Fibroblast of skin of abdomen (primary cell): ENCODE data around the gene FTO.
"Not testable (repeated sequence)": the region's sequence is repeated elsewhere in the genome, so short reads cannot be mapped to it uniquely, and the experiment has no call there.

ENCODE experiments used
- DNase-seq: peaks from one replicate; pipeline ENCODE4 v3.0.0-alpha.2; 2013

Gene FTO

DNA sequence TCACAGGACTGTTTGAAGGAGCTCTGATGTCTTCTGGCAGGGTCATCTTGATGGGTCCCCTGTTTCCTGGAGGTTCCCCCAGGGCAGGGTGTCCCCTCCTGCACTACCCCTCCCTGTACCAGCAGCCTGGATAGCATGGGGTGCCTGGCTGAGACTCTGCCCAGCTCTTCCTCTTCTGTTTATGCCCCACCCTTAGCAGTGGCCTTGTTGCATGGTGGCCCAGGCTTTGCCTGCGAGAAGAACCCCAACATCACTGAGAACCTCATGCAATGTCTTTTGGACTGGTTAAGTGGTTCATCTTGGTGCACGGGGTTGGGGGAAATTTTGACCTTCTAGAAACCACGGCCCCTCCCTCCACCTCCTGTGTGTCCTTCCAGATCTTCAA is 460.8 kb downstream of the FTO start:
- no peak for DNase-seq

GRCh38 chr16:54165174-54165911 is 461.4 kb downstream of the FTO start:
- no peak for DNase-seq

DNA sequence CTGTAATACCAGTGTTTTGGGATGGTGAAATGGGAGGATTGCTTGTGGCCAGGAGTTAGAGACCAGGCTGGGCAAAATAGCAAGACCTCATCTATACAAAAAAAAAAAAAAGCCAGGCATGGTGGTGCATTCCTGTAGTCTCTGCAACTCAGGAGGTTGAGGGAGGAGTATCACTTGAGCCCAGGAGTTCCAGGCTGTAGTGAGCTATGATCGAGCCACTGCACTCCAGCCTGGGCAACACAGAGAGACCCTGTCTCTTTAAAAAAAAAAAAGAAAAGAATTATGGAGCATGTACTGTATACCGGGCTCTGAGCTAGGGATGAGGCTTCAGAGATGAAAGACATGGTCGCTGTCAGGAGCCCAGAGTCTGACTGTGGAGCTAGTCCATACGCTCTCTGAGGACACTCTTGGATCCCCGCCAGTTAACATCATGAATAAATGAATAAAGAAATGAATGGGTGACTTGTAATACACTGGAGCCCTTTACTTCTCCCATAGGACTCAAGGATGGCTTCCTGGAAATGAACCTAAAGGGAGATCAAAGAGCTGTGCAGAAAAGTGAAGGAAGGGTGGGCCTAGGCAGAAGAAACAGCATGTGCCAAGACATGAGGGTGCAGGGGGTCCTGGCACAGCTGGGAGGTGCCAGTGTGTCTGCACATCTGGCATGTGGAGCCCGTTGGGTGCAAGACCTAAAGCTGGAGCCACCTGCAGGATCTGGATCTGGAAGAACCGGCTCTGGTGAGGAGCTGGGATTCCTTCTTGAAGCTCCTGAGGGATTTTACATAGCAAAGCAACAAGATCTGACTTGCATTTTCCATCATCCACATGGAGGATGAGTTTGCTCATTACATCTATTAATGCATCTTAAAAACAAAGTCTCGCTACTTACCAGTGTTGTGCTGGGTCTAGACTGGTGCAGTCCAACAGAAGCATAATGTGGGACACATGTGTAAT is 462.2 kb downstream of the FTO start:
- no peak for DNase-seq

DNA sequence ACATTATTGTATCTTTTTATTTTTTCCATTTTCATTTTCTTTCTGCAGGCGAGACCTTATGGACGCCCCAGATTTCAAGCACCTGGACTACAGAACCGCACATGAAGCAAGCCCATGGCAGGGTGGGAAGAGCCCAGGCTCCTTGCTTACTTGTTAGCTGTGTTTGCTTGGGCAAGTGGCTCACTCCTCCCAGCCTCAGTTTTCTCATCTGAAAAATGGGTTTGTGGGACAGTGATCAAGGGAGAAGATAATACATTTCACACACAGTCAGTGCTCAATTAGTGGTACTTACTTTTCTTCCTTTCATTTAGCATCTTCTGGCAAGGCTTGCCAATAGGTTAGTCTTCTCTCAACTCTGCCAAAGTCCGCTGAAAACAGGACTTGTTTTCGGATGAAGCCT is 465.2 kb downstream of the FTO start:
- no peak for DNase-seq

DNA sequence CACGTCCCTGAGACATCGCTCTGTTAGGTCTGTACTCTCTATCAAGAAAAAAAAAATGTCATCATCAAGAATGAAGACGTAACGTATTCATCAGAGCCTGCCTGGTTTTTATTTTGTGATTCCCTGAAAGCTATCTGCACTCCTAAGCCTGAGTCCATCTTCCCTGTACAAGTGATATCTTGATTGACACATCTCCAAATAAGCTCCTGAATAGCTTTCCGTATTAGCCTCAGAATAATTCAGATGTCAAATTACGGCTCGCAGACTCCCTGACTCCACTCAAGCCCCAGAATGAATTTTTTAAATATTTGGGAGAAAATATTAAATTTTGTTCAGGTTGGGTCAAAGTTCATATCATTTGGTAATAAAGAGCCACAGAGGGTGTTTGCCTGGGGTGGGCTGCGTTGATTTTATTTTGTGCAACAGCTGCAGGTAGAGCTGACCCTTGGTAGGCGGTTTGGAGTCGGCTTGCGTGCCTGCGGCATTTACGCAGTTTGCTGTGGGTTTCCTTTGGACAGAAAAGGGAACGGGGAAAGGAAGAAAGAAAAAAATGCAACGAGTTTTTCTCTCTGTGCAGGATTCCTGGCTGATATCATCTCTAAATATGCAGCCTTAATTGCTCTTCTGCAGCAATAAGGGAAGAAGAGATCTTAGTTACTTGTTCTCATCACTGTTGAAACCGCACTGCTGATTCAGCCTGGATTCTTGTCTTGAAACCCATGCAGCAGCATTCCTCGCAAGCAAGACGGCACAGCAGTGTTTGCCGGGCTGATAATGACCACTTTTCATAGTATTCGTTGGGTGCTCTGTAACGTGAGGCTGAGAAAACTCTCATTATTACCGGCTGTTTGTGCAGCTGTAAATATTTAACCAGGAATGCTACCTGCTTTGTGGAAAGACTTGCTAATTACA is 467.9 kb downstream of the FTO start:
- peak; percentile 88 for DNase-seq

DNA sequence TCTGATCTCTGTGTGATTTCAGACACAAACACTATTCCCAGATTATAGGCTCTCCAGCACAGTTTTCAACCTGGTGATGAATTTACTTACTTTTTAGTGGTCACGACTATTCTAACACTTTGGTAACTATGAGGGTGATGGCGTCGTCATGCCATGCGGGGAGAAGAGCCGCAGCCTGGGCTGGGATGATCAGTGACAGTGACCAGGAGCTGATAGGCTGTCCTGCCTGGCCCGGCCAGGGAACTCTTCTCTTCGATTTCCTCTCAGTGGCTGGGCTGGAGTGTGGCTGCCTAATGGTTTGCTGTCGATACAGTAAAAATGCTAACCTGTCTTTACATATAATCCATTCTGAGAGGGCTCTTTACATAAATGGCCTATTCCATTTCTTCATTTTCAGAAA is 469.5 kb downstream of the FTO start:
- no peak for DNase-seq

DNA sequence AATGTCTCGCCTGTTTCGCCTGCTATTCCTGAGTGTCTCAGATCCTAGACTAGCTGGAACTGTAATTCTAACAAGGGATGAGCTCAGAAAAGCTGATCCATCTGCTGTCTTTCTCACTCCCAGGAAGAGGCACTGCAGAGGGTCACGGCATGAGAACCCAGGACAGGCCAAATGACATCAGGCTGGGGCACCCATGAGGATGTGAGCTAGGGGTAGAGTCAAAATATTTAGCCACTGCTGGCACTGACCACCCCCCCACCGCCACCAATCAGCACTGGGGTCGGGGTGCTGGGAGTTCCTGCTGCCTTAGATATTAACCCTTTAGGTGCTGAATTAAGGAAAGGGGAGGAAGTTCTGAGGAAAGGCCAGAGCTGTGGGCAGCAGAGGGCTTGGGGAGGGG is 470.2 kb downstream of the FTO start:
- no peak for DNase-seq

- DNase-seq = no peak
Measured at GRCh38 chr16:54174750-54175149, 470.8 kb downstream of the FTO start.

DNA sequence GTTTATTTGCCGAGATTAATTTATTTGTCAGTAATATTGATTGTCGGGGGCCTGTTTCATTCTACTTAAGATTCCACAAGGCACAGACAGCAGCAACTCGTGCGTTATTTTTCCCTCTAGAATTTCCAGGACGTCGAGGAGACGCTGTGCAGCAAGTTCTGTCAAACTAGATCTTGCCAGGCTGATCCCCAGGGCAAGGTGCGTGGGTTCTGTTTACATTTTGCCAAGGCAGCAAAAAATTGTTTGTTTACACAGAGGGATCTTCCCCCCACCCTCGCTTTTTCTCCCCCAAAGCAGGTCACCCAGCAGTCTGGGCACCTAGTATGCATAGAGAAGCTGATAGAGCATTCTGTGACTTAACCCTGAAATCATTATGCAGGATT is 471.2 kb downstream of the FTO start:
- DNase-seq = no peak

DNA sequence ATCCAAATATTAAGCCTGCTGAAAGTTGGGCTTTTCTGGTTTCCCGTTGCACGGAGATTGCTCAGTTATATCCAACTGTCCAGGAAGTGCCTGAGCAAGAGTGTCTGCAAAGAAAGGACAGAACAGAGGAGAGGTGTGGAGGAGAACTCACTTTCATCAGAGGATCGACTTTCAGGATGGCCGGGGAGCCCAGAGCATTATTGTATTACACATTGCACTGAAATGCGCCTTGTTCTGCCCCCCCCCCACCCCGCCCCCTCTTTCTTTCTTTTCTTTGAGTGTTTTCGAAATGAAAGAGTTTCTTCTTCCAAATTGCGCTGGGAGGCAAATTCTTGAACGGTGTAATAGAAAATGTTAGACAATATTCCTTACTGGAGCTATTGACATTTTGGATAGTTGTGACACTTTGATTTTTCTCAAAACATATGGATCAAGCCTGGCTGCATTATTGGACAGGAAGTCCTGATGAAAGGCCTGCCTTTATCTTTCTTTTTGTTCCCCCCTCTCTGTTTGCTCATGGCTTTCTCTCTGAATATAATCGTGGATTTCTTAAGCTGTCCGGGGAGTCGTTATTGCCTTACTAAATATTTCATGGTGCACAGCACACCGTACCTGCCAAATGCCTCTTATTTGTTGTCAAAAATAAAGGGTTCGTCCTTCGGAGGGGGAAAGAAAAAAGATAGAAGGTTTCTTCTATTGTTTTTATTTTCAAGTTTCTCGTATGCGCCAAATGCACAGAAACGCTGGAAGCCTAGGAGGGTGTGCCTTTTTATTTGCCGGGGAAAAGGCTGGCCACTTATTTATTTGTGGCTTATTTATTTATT is 471.8 kb downstream of the FTO start:
- peak; percentile 32 for DNase-seq

DNA sequence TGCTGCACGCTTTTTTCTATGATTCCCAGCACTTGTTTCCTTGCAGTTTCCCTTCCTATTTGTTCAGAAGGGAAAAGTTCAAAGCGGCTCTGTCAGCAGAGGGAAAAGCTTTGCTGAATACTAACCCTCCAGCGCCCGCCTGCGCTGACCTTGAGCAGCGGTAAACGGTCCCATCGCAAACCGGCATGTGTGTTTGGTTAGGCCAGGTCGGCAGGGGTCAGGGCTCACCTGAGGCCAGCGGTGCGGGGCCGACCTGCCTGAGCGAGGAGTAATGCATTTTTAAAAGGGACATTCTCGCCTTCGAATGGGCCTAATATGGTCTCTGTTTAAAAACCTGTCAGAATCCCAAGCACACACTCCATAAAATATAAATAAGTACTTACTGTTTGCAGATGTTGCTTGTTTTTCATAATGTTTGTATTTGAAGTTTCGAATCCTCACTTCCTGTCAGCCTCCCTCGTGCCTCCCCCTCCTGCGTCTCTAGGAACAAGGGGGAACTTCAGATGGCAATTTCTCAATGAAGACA is 472.5 kb downstream of the FTO start:
- DNase-seq = no peak

GRCh38 chr16:54177052-54177861 is 473.3 kb downstream of the FTO start:
- DNase-seq = peak; percentile 27

GRCh38 chr16:54177862-54178477 is 474.0 kb downstream of the FTO start:
- DNase-seq = no peak

GRCh38 chr16:54178478-54178976 is 474.6 kb downstream of the FTO start:
- no peak for DNase-seq

DNA sequence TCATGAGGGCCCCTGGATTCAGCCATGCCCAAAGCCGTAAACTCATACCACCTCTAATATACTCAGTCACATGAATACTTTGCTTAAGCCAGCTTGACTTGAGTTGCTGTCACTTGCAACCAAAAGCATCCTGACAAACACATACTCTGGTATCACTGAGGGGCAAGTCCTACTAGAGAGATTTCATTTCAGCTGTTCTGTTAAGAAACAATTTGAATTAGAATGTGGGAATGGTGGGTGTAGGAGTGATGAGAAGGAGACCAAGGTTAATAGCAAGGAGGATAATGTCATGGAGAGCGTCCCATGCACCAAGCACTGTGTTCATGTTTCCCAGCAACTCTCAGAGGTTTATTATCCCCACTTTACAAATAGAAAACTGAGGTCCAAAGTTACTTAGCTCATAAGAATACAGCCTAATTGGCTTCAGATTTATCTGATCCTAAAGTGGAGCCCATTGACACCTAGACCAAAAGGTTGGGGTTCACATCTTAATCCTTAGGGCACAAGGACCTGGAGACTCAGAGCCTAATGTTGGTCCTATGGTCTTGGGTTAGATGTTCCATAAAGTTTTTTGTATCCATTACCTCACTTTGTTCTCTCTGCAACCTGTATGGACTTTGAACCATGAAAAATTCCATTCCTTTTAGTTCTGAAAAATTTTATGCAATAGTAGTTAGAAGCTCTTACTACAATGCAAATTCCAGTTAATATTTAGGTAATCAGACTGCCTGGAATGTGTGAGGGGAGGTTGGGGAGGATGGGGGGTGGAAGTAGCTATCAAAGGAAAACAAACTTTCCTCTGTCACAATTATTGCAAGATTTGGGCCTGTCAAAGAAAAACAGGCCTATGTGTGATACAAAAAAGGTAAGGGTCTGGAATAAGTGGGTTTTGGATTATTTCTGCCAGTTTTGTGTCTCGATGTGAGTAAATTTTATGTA is 476.7 kb downstream of the FTO start:
- DNase-seq = no peak

- DNase-seq = not testable (repeated sequence)
Measured at GRCh38 chr16:54181683-54182329, 477.9 kb downstream of the FTO start.

DNA sequence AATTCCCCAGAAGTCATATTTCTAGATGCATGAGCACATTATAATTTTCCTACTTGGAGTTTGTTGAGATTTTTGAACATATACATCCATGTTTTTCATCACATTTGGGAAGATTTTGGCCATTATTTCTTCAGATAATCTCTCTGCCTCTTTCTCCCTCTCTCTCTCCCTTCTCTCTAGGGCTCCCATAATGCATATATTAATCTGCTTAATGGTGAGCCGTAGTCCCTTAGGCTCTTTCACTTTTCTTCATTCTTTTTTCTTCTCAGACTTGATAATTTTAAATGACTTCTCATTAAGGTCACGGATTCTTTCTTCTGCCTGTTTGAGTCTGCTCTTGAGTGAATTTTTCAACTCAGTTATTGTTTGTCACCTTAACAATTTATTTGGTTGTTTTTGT is 481.1 kb downstream of the FTO start:
- no peak for DNase-seq

GRCh38 chr16:54191163-54191562 is 487.2 kb downstream of the FTO start:
- DNase-seq = no peak
